GM06990 (cell line): Measurements from ENCODE around the gene LARP4.

Experiments
- DNase-seq: peaks from one replicate; pipeline ENCODE4 v3.0.0-alpha.2; 2011; ENCODE audit not compliant: insufficient read length; ENCODE audit errors: extremely low read depth
- H3K27me3 ChIP-seq: replicated peaks from 2 replicates; pipeline ENCODE4 v1.6.0; 2011; ENCODE audit warnings: low read length; ENCODE audit not compliant: control insufficient read depth, insufficient read depth
- H3K36me3 ChIP-seq: 2 replicates; pipeline ENCODE4 v1.5.1; 2011; ENCODE audit warnings: low read length; ENCODE audit not compliant: control insufficient read depth, insufficient read depth
- H3K4me3 ChIP-seq: replicated peaks from 2 replicates; pipeline ENCODE4 v1.5.1; 2011; ENCODE audit warnings: low read depth, mild to moderate bottlenecking, control low read depth, low read length
- CTCF ChIP-seq: IDR thresholded peaks from 2 replicates; pipeline ENCODE4 v1.5.1; 2011; ENCODE audit warnings: low read length, control low read depth, mild to moderate bottlenecking, inconsistent platforms; ENCODE audit not compliant: insufficient read depth, poor library complexity, severe bottlenecking

Gene LARP4

GRCh38 chr12:50452795-50453194 lies 52.1 kb downstream of the LARP4 start:
- no peak overlapping the region for H3K4me3 ChIP-seq
- peaks cover 3% of the 10 kb centered on the region for H3K36me3 ChIP-seq
- no peak for TF ChIP-seq CTCF
- no peak for DNase-seq
- H3K27me3 ChIP-seq = no peaks in the 10 kb centered on the region

GRCh38 chr12:50453872-50454271 lies 53.2 kb downstream of the LARP4 start:
- DNase-seq = no peak
- Histone ChIP-seq H3K27me3 (no peaks in the 10 kb centered on the region), H3K36me3 (peaks cover 3% of the 10 kb centered on the region), H3K4me3 (no peak overlapping the region)
- TF ChIP-seq CTCF = no peak

- DNase-seq = no peak
- H3K36me3 ChIP-seq = peaks cover 9% of the 10 kb centered on the region
These were observed 57.9 kb downstream of the LARP4 start for GRCh38 chr12:50458606-50459005.

GRCh38 chr12:50467439-50467838 lies 66.8 kb downstream of the LARP4 start:
- peaks cover 6% of the 10 kb centered on the region for H3K36me3 ChIP-seq
- no peaks in the 10 kb centered on the region for H3K27me3 ChIP-seq
- TF ChIP-seq CTCF = no peak
- no peak overlapping the region for H3K4me3 ChIP-seq
- no peak for DNase-seq

More at GRCh38 chr12:50458606-50459005, 57.9 kb downstream of the LARP4 start:
- TF ChIP-seq CTCF = no peak
- no peak overlapping the region for H3K4me3 ChIP-seq
- no peaks in the 10 kb centered on the region for H3K27me3 ChIP-seq

- DNase-seq = no peak
- H3K4me3 ChIP-seq = no peak overlapping the region
- no peak for TF ChIP-seq CTCF
- H3K27me3 ChIP-seq = no peaks in the 10 kb centered on the region
- H3K36me3 ChIP-seq = peaks cover 4% of the 10 kb centered on the region
These were observed 76.7 kb downstream of the LARP4 start for GRCh38 chr12:50477241-50477832.

GRCh38 chr12:50482571-50482970 lies 81.9 kb downstream of the LARP4 start:
- no peak for DNase-seq
- Histone ChIP-seq H3K4me3 (no peak overlapping the region), H3K27me3 (no peaks in the 10 kb centered on the region), H3K36me3 (no peaks in the 10 kb centered on the region)
- no peak for TF ChIP-seq CTCF
